Renal cortical epithelial cell (primary cell): Measurements from ENCODE around the gene FOXA3. TPM values are rescaled to one million over a fixed set of nuclear protein-coding genes. Genes with fewer than 3 reads are reported as not detected.

Experiments
- DNase-seq: peaks from one replicate; pipeline ENCODE4 v3.0.0-alpha.2; 2011; ENCODE audit warnings: low read depth
- total RNA-seq: library from RNA; depleted of rRNA; stranded (reverse); fragments of >200 nt; gene quantifications from 2 replicates; pipeline ENCODE4 v1.2.3, GENCODE V29; 2014

Gene FOXA3
- total RNA-seq, 1 donor from 2014 or later = 1.5 TPM

- no peak for DNase-seq
Observed at GRCh38 chr19:45920458-45920857, 56.3 kb downstream of the FOXA3 start.

DNA sequence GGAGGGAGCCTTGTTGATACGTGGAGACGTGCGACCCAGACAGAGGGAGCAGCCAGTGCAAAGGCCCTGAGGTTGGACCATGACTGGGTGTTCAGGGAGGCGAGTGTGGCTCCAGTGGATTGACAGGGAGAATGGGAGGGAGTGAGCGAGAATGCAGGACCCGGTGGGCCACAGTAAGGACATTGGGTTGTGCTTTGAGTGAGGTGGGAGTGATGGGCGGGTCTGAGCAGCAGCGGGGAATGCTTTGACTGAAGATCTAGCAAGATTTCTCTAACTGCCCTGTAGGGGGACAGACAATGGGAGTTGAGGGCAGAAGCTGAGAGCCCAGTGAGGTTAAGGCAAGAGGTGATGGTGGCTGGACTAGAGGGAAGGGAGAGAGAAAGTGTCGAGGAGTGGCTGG lies 58.2 kb downstream of the FOXA3 start:
- DNase-seq = no peak

Other genes with a start within 250 kb of the FOXA3 start
- gene EML2, start 224.9 kb upstream of the FOXA3 start, total RNA-seq = 47.4 and 61.3 TPM in 2 replicates
- 0.50 and 1.0 TPM in 2 replicates for gene GIPR, start 196.1 kb upstream of the FOXA3 start, total RNA-seq
- gene SNRPD2, start 172.4 kb upstream of the FOXA3 start, total RNA-seq = 120 and 333 TPM in 2 replicates
- 10.9 and 24.1 TPM in 2 replicates for gene QPCTL, start 171.7 kb upstream of the FOXA3 start, total RNA-seq
- gene FBXO46, start 133.4 kb upstream of the FOXA3 start, total RNA-seq = 4.5 and 9.0 TPM in 2 replicates
- gene MEIOSIN, start 130.9 kb upstream of the FOXA3 start, total RNA-seq = not detected in 2 replicates
- gene SIX5, start 95.1 kb upstream of the FOXA3 start, total RNA-seq = 6.3 and 12.9 TPM in 2 replicates
- 6.1 and 32.3 TPM in 2 replicates for gene DMPK, start 81.8 kb upstream of the FOXA3 start, total RNA-seq
- gene DMWD, start 71.5 kb upstream of the FOXA3 start, total RNA-seq = 24.0 and 37.0 TPM in 2 replicates
- gene RSPH6A, start 49.0 kb upstream of the FOXA3 start, total RNA-seq = 0.10 TPM in 1 of 2 replicates, not detected in the other
- 16.3 and 55.0 TPM in 2 replicates for gene SYMPK, start 1.2 kb upstream of the FOXA3 start, total RNA-seq
- gene IRF2BP1, start 21.8 kb downstream of the FOXA3 start, total RNA-seq = 23.1 and 27.6 TPM in 2 replicates
- 0.69 and 2.5 TPM in 2 replicates for gene MYPOP, start 38.3 kb downstream of the FOXA3 start, total RNA-seq
- not detected in 2 replicates for gene NANOS2, start 50.5 kb downstream of the FOXA3 start, total RNA-seq
- gene NOVA2, start 109.5 kb downstream of the FOXA3 start, total RNA-seq = under 0.01 TPM in 1 of 2 replicates, not detected in the other
- 6.1 and 7.5 TPM in 2 replicates for gene CCDC61, start 131.1 kb downstream of the FOXA3 start, total RNA-seq
- gene PGLYRP1, start 158.7 kb downstream of the FOXA3 start, total RNA-seq = not detected in 2 replicates
- gene IGFL4, start 176.7 kb downstream of the FOXA3 start, total RNA-seq = not detected in 2 replicates